H1 (cell line): Measurements from ENCODE around the gene CASP9. TPM values are rescaled to one million over a fixed set of nuclear protein-coding genes. Genes with fewer than 3 reads are reported as not detected.
"Not testable (repeated sequence)": the region's sequence is repeated elsewhere in the genome, so short reads cannot be mapped to it uniquely, and the experiment has no call there.

Experiments used
- CTCF ChIA-PET: fragments of 300-600 bp; sonication (Branson Sonifier 250); formaldehyde crosslinking; loops from one replicate; lab custom pipeline; 2021; ENCODE audit not compliant: partially characterized antibody; lab: Charles Lee
- POLR2A ChIA-PET: fragments of 300-600 bp; sonication (Branson Sonifier 250); formaldehyde crosslinking; loops from one replicate; lab custom pipeline; 2021; ENCODE audit warnings: inconsistent platforms; ENCODE audit not compliant: partially characterized antibody; lab: Charles Lee
- DNase-seq, 2 experiments: peaks; one replicate each; pipeline versions ENCODE4 v3.0.0 to v3.0.0-alpha.2; 2010 to 2022; ENCODE audit warnings: low spot score in 2 of 2, low read depth in 1 of 2, mixed read lengths in 1 of 2
- FAIRE-seq: peaks from 2 replicates; lab custom pipeline; 2011; peaks lifted over from hg19 to GRCh38; lab: Jason Lieb, UNC
- H2AFZ ChIP-seq: 2 replicates; pipeline ENCODE4 v1.8.1; 2012; ENCODE audit warnings: low read length, inconsistent platforms
- H2AK5ac ChIP-seq: 2 replicates; pipeline ENCODE4 v1.6.1; 2013; ENCODE audit warnings: low read depth, low read length
- H2BK120ac ChIP-seq: replicated peaks from 2 replicates; pipeline ENCODE3; 2013; ENCODE audit warnings: low read depth, low read length, inconsistent platforms
- H2BK12ac ChIP-seq: 2 replicates; pipeline ENCODE4 v1.6.1; 2013; ENCODE audit warnings: low read depth, low read length
- H2BK15ac ChIP-seq: 2 replicates; pipeline ENCODE4 v1.6.1; 2013; ENCODE audit warnings: low read length
- H2BK20ac ChIP-seq: 2 replicates; pipeline ENCODE4 v1.6.1; 2013; ENCODE audit warnings: low read length
- H2BK5ac ChIP-seq: 2 replicates; pipeline ENCODE4 v1.6.1; 2013; ENCODE audit warnings: low read depth, low read length
- H3K14ac ChIP-seq: 2 replicates; pipeline ENCODE4 v1.6.1; 2013; ENCODE audit warnings: inconsistent platforms; ENCODE audit not compliant: insufficient read length
- H3K18ac ChIP-seq: 2 replicates; pipeline ENCODE4 v1.6.1; 2013; ENCODE audit warnings: low read length; ENCODE audit errors: extremely low read depth
- H3K23ac ChIP-seq: 2 replicates; pipeline ENCODE4 v1.6.1; 2013; ENCODE audit warnings: inconsistent platforms; ENCODE audit not compliant: insufficient read length
- H3K23me2 ChIP-seq: 2 replicates; pipeline ENCODE4 v1.6.1; 2013; ENCODE audit warnings: low read depth, low read length
- H3K27ac ChIP-seq: 2 replicates; pipeline ENCODE4 v1.6.1; 2011; ENCODE audit warnings: low read depth, low read length, inconsistent platforms
- H3K27me3 ChIP-seq, 4 experiments: replicated peaks in 1 of 4; 1 replicate in 1 of 4; 2 replicates in 3 of 4; pipeline versions ENCODE4 v1.6.1 to v1.8.1; 2011 to 2013; ENCODE audit warnings: low read length in 3 of 4, mild to moderate bottlenecking in 3 of 4, inconsistent platforms in 2 of 4, mixed read lengths in 2 of 4, moderate library complexity in 1 of 4; ENCODE audit not compliant: control insufficient read depth in 3 of 4, insufficient read depth in 3 of 4; ENCODE audit errors: extremely low read depth in 1 of 4
- H3K36me3 ChIP-seq, 4 experiments: 2 replicates each; pipeline versions ENCODE4 v1.6.1 to v1.8.1; 2011 to 2013; ENCODE audit warnings: mild to moderate bottlenecking in 4 of 4, low read length in 3 of 4, moderate library complexity in 2 of 4, control low read depth in 1 of 4, inconsistent platforms in 1 of 4; ENCODE audit not compliant: insufficient read depth in 4 of 4, control insufficient read depth in 2 of 4
- H3K4ac ChIP-seq: replicated peaks from 2 replicates; pipeline ENCODE3; 2013; ENCODE audit warnings: low read length, low read depth, mixed read lengths, inconsistent platforms; ENCODE audit not compliant: insufficient read length
- H3K4me1 ChIP-seq, 4 experiments: replicated peaks in 1 of 4; 1 replicate in 1 of 4; 2 replicates in 3 of 4; pipeline versions ENCODE4 v1.6.1 to v1.8.1; 2011 to 2013; ENCODE audit warnings: low read length in 3 of 4, inconsistent platforms in 2 of 4, mixed read lengths in 1 of 4; ENCODE audit not compliant: insufficient read depth in 4 of 4, control insufficient read depth in 3 of 4
- H3K4me2 ChIP-seq, 2 experiments: 2 replicates each; pipeline versions ENCODE4 v1.6.1 to v1.8.1; 2011 to 2013; ENCODE audit warnings: low read depth in 2 of 2, low read length in 2 of 2, control low read depth in 1 of 2, inconsistent platforms in 1 of 2, mild to moderate bottlenecking in 1 of 2; ENCODE audit not compliant: insufficient read depth in 1 of 2
- H3K4me3 ChIP-seq, 4 experiments: fragments of 200-600, 300-600 bp in 1 of 4; sonication (generic), shearing (Covaris generic), sonication (Bioruptor Twin) in 1 of 4; 2 replicates each; pipeline versions ENCODE4 v1.5.1 to v1.8.1; 2011 to 2016; ENCODE audit warnings: low read length in 4 of 4, low read depth in 3 of 4, control low read depth in 2 of 4, inconsistent platforms in 2 of 4, mild to moderate bottlenecking in 2 of 4, mixed read lengths in 1 of 4, moderate library complexity in 1 of 4; ENCODE audit not compliant: insufficient read depth in 2 of 4; ENCODE audit errors: extremely low read depth in 1 of 4
- H3K56ac ChIP-seq: replicated peaks from 2 replicates; pipeline ENCODE3; 2013; ENCODE audit warnings: low read depth, mild to moderate bottlenecking, mixed read lengths, low read length, inconsistent platforms; ENCODE audit not compliant: insufficient read length
- H3K79me1 ChIP-seq: 2 replicates; pipeline ENCODE4 v1.6.1; 2013; ENCODE audit warnings: low read depth, low read length, control low read depth
- H3K79me2 ChIP-seq, 2 experiments: 2 replicates each; pipeline versions ENCODE4 v1.6.1 to v1.8.1; 2012 to 2013; ENCODE audit warnings: low read length in 2 of 2, mild to moderate bottlenecking in 2 of 2, inconsistent platforms in 1 of 2; ENCODE audit not compliant: insufficient read depth in 2 of 2, control insufficient read depth in 1 of 2
- H3K9ac ChIP-seq, 4 experiments: replicated peaks in 1 of 4; 1 replicate in 1 of 4; 2 replicates in 3 of 4; pipeline versions ENCODE4 v1.6.1 to v1.8.1; 2011 to 2013; ENCODE audit warnings: low read depth in 3 of 4, low read length in 3 of 4, control low read depth in 2 of 4, mild to moderate bottlenecking in 2 of 4, moderate library complexity in 2 of 4, inconsistent platforms in 1 of 4; ENCODE audit errors: extremely low read depth in 1 of 4
- H3K9me3 ChIP-seq, 2 experiments: 2 replicates each; pipeline versions ENCODE4 v1.6.1 to v1.8.1; 2012 to 2013; ENCODE audit warnings: mild to moderate bottlenecking in 2 of 2, moderate library complexity in 2 of 2, control low read depth in 1 of 2, inconsistent platforms in 1 of 2, low read depth in 1 of 2, low read length in 1 of 2, mixed read lengths in 1 of 2; ENCODE audit not compliant: insufficient read depth in 2 of 2
- H4K20me1 ChIP-seq, 2 experiments: replicated peaks in 1 of 2; 2 replicates each; pipeline versions ENCODE3 to v1.8.1; 2011 to 2013; ENCODE audit warnings: inconsistent platforms in 2 of 2, low read length in 2 of 2, mild to moderate bottlenecking in 1 of 2; ENCODE audit not compliant: insufficient read depth in 2 of 2, control insufficient read depth in 1 of 2
- H4K5ac ChIP-seq: 2 replicates; pipeline ENCODE4 v1.6.1; 2013; ENCODE audit warnings: low read length, low read depth, mixed read lengths, inconsistent platforms; ENCODE audit not compliant: insufficient read length
- H4K8ac ChIP-seq: 2 replicates; pipeline ENCODE4 v1.8.0; 2013; ENCODE audit warnings: mild to moderate bottlenecking, moderate library complexity, low read length, inconsistent platforms; ENCODE audit not compliant: insufficient read depth; ENCODE audit errors: extremely low read depth
- H4K91ac ChIP-seq: replicated peaks from 2 replicates; pipeline ENCODE3; 2013; ENCODE audit warnings: low read length, mixed read lengths, inconsistent platforms; ENCODE audit not compliant: insufficient read length
- WGBS, 2 experiments: shearing (Covaris generic) in 1 of 2; methylation state at CpG; one replicate each; pipeline versions ENCODE4 v1.1.6 to v1.1.7; 2013 to 2015; ENCODE audit warnings: low lambda C conversion rate in 2 of 2, mixed read lengths in 2 of 2, inconsistent platforms in 1 of 2, low coverage in 1 of 2, missing lambda C conversion rate in 1 of 2; ENCODE audit not compliant: insufficient replicate concordance in 2 of 2, insufficient coverage in 1 of 2, insufficient read length in 1 of 2; ENCODE audit errors: extremely low coverage in 1 of 2, missing lambda C conversion rate in 1 of 2; 5-methylcytosine and 5-hydroxymethylcytosine counted together
- polyA plus RNA-seq, 7 experiments: library from polyadenylated mRNA; depleted of rRNA in 3 of 7; stranded (reverse) in 5 of 7; unstranded in 2 of 7; fragments of >200 nt in 5 of 7; fragments of 200-250 nt in 2 of 7; gene quantifications; 1 replicate in 5 of 7; 2 replicates in 1 of 7; 4 replicates in 1 of 7; pipeline versions ENCODE4 v1.2.1 to v1.2.3, GENCODE V29; 2011 to 2013; ENCODE audit warnings: missing spikeins in 2 of 7, mixed read lengths in 2 of 7
- total RNA-seq: library from RNA; stranded (reverse); fragmentation: NEBNext Ultra II Directional; extraction: Animal tissue kit (Norgen Biotek cat#: 25700); gene quantifications from 2 replicates; pipeline ENCODE4 v1.2.1, GENCODE V29; 2021

CASP9 gene
- total and polyA plus RNA-seq, 2 of the 8 experiments (the other 6 are each of a cell fraction or from before 2014, with no cell fraction given): 14.8 to 36.3 TPM

DNA sequence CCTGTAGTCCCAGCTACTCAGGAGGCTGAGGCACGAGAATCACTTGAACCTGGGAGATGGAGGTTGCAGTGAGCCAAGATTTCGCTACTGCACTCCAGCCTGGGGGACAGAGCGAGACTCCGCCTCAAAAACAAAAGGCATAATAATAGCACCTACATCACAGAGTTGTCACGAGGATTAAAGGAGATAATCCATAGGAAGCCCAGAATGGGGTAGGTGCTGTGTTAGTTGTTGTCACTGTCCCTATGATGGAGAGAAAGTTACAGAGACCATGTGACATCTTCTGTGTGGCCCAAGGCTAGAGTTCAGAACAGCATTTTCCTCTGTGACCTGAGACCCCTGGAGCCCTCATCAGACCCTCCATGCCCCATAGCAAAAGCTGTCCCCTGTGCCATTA is 60.1 kb downstream of the CASP9 start:
- H2BK5ac ChIP-seq, H3K27ac ChIP-seq, H3K18ac ChIP-seq, H3K79me1 ChIP-seq, H2BK20ac ChIP-seq, H4K8ac ChIP-seq, H2BK15ac ChIP-seq, FAIRE-seq, CTCF ChIA-PET, H3K14ac ChIP-seq, H3K23ac ChIP-seq, H3K9me3 ChIP-seq, H3K23me2 ChIP-seq, H2BK120ac ChIP-seq, H3K79me2 ChIP-seq, H3K27me3 ChIP-seq, H3K36me3 ChIP-seq, H2BK12ac ChIP-seq, H3K4me1 ChIP-seq, POLR2A ChIA-PET, H2AK5ac ChIP-seq, H4K20me1 ChIP-seq, H3K56ac ChIP-seq, H4K5ac ChIP-seq, H3K4me3 ChIP-seq, H3K4ac ChIP-seq, H3K9ac ChIP-seq, H3K4me2 ChIP-seq, H4K91ac ChIP-seq, DNase-seq, H2AFZ ChIP-seq: not testable (repeated sequence)
- 88% methylated on average over 5 of the region's 5 CpGs; no CpG with 5 or more reads in 1 of the 2 experiments for WGBS, 2 experiments

DNA sequence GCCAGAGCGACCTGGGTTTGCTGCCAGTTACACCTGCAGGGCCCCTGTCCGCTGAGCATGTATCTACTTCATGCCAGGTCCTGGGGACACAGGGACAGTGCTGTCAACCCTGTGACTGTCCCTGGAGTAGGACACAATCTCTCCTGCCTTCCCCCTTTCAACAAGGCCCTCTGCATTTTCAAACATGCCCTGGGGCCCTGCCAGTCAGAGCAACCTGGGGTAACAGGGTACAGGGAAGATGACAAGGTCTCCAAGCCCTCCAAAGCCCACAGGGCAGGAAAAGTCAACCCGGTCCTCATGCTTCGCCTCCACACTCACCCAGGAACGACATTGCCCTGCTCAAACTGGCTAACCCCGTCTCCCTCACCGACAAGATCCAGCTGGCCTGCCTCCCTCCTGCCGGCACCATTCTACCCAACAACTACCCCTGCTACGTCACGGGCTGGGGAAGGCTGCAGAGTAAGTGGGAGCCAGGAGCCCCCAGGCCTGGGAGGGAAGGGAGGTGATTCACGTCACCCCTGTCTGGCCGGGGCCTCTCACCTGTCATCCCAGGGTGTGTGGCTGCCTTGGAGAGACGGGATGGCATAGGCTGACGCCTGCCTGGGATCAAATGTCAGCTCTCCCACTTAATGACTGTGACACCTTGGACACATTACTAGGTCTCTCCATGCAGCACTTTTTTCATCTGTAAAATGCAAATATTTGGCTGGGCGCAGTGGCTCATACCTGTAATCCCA is 60.8 kb downstream of the CASP9 start:
- H2AFZ ChIP-seq, H3K79me2 ChIP-seq, H3K9me3 ChIP-seq, H3K18ac ChIP-seq, H2BK20ac ChIP-seq, H2BK15ac ChIP-seq, DNase-seq, POLR2A ChIA-PET, H2BK120ac ChIP-seq, H2AK5ac ChIP-seq, H3K79me1 ChIP-seq, H3K36me3 ChIP-seq, H3K23ac ChIP-seq, H3K4me3 ChIP-seq, H2BK5ac ChIP-seq, H2BK12ac ChIP-seq, H4K91ac ChIP-seq, H4K5ac ChIP-seq, H3K9ac ChIP-seq, H3K23me2 ChIP-seq, H3K56ac ChIP-seq, H3K14ac ChIP-seq, FAIRE-seq, H4K8ac ChIP-seq, H4K20me1 ChIP-seq, H3K27me3 ChIP-seq, H3K27ac ChIP-seq, H3K4ac ChIP-seq, H3K4me2 ChIP-seq, H3K4me1 ChIP-seq: not testable (repeated sequence)
- WGBS, 2 experiments: 82% methylated on average over 12 of the region's 15 CpGs; no CpG with 5 or more reads in 1 of the 2 experiments
- CTCF ChIA-PET: interaction anchor here (0.5 kb wide), 1 partner anchor 282 kb away, joined by 3 read pairs; no protein-coding TSS in a partner anchor
